Activated CD4-positive, alpha-beta memory T cell treated with anti-CD3 and anti-CD28 coated beads, Interleukin-2, amount 10 ng/mL, durations not matched to agents 7 days and 5 days (primary cell): ENCODE measurements around the gene NTSR1. TPM values are rescaled to one million over a fixed set of nuclear protein-coding genes. Genes with fewer than 3 reads are reported as not detected.

Experiments used
- CTCF ChIA-PET: fragments of 350-600 bp; sonication (Branson Sonifier 250); formaldehyde crosslinking; loops from one replicate; lab custom pipeline; 2021; ENCODE audit warnings: antibody characterized with exemption, inconsistent platforms; lab: Charles Lee
- POLR2A ChIA-PET: fragments of 350-600 bp; sonication (Branson Sonifier 250); formaldehyde crosslinking; loops from one replicate; lab custom pipeline; 2021; ENCODE audit warnings: antibody characterized with exemption; lab: Charles Lee
- DNase-seq: peaks from one replicate; pipeline ENCODE4 v3.0.0-alpha.2; 2020
- H3K27ac Mint-ChIP-seq: one replicate; pipeline ENCODE4 v1.8.0; 2021; ENCODE audit warnings: mild to moderate bottlenecking, mixed read lengths
- H3K27me3 Mint-ChIP-seq: one replicate; pipeline ENCODE4 v1.8.0; 2021; ENCODE audit warnings: mixed read lengths
- H3K36me3 Mint-ChIP-seq: one replicate; pipeline ENCODE4 v1.8.0; 2021; ENCODE audit warnings: low read depth, mixed read lengths
- H3K4me1 Mint-ChIP-seq: one replicate; pipeline ENCODE4 v1.8.0; 2021; ENCODE audit warnings: mixed read lengths
- H3K4me3 Mint-ChIP-seq: one replicate; pipeline ENCODE4 v1.8.0; 2021; ENCODE audit warnings: mild to moderate bottlenecking, mixed read lengths
- H3K9me3 Mint-ChIP-seq: one replicate; pipeline ENCODE4 v1.8.0; 2021; ENCODE audit warnings: mixed read lengths
- total RNA-seq, 2 experiments: library from RNA; stranded (reverse); gene quantifications; one replicate each; pipeline ENCODE4 v1.2.3, GENCODE V29; 2021

Gene NTSR1
- total RNA-seq, 2 experiments from 2014 or later, result not detected

- Mint-ChIP-seq H3K4me1 (peaks cover 43% of the 10 kb centered on the region), H3K4me3 (no peak overlapping the region), H3K36me3 (no peaks in the 10 kb centered on the region), H3K9me3 (peaks cover 5% of the 10 kb centered on the region), H3K27ac (no peak overlapping the region), H3K27me3 (peaks cover 4% of the 10 kb centered on the region)
- no peak for DNase-seq
- POLR2A ChIA-PET, result interaction anchor here (0.9 to 1.9 kb wide), 2 partner anchors 21 to 33 kb away, joined by 3 to 6 read pairs; no protein-coding TSS in a partner anchor
- CTCF ChIA-PET, result interaction anchor here (2.3 kb wide), 1 partner anchor 274 kb away, joined by 6 read pairs; no protein-coding TSS in a partner anchor
Observed at GRCh38 chr20:62772990-62773844, 64.6 kb downstream of the NTSR1 start.

- Mint-ChIP-seq H3K9me3 (peaks cover 5% of the 10 kb centered on the region), H3K36me3 (no peaks in the 10 kb centered on the region), H3K27ac (no peak overlapping the region), H3K27me3 (peaks cover 4% of the 10 kb centered on the region), H3K4me3 (no peak overlapping the region), H3K4me1 (peaks cover 48% of the 10 kb centered on the region)
- ChIA-PET POLR2A (interaction anchor here (1.9 kb wide), 1 partner anchor 34 kb away, joined by 6 read pairs; no protein-coding TSS in a partner anchor), CTCF (interaction anchor here (2.3 kb wide), 1 partner anchor 274 kb away, joined by 6 read pairs; no protein-coding TSS in a partner anchor)
- DNase-seq, result no peak
Observed at GRCh38 chr20:62773845-62774714, 65.4 kb downstream of the NTSR1 start.

- Mint-ChIP-seq H3K27ac (no peak overlapping the region), H3K9me3 (peaks cover 5% of the 10 kb centered on the region), H3K27me3 (peaks cover 4% of the 10 kb centered on the region), H3K4me3 (no peak overlapping the region), H3K36me3 (no peaks in the 10 kb centered on the region), H3K4me1 (peaks cover 48% of the 10 kb centered on the region)
- no peak for DNase-seq
- CTCF ChIA-PET, result interaction anchor here (2.3 kb wide), 1 partner anchor 275 kb away, joined by 6 read pairs; no protein-coding TSS in a partner anchor
- POLR2A ChIA-PET, result interaction anchor here (2.3 kb wide), 1 partner anchor 34 kb away, joined by 7 read pairs; no protein-coding TSS in a partner anchor
Observed at GRCh38 chr20:62774762-62775161, 66.1 kb downstream of the NTSR1 start.

- ChIA-PET POLR2A (interaction anchor here (2.3 kb wide), 1 partner anchor 35 kb away, joined by 7 read pairs; no protein-coding TSS in a partner anchor), CTCF (interaction anchor here (2.3 kb wide), 1 partner anchor 276 kb away, joined by 6 read pairs; no protein-coding TSS in a partner anchor)
- peaks cover 48% of the 10 kb centered on the region for H3K4me1 Mint-ChIP-seq
- DNase-seq, result no peak
- H3K36me3 Mint-ChIP-seq, result no peaks in the 10 kb centered on the region
- peaks cover 5% of the 10 kb centered on the region for H3K9me3 Mint-ChIP-seq
- no peak overlapping the region for H3K27ac Mint-ChIP-seq
- H3K4me3 Mint-ChIP-seq, result no peak overlapping the region
- peaks cover 4% of the 10 kb centered on the region for H3K27me3 Mint-ChIP-seq
Observed at GRCh38 chr20:62775206-62775605, 66.6 kb downstream of the NTSR1 start.

GRCh38 chr20:62776035-62776691 lies 67.5 kb downstream of the NTSR1 start:
- Mint-ChIP-seq H3K9me3 (peaks cover 5% of the 10 kb centered on the region), H3K36me3 (no peaks in the 10 kb centered on the region), H3K4me3 (peak overlapping the region; percentile 47), H3K27me3 (peaks cover 4% of the 10 kb centered on the region), H3K27ac (peak overlapping the region; percentile 88), H3K4me1 (peaks cover 48% of the 10 kb centered on the region)
- no peak for DNase-seq
- CTCF ChIA-PET, result no interaction called here
- POLR2A ChIA-PET, result interaction anchor here (1.1 to 2.3 kb wide), 2 partner anchors 18 to 36 kb away, joined by 3 to 7 read pairs; no protein-coding TSS in a partner anchor

GRCh38 chr20:62776692-62777527 lies 68.3 kb downstream of the NTSR1 start:
- Mint-ChIP-seq H3K9me3 (peaks cover 5% of the 10 kb centered on the region), H3K4me1 (peaks cover 48% of the 10 kb centered on the region), H3K27ac (peak overlapping the region; percentile 88), H3K4me3 (peak overlapping the region; percentile 47), H3K36me3 (no peaks in the 10 kb centered on the region), H3K27me3 (peaks cover 4% of the 10 kb centered on the region)
- ChIA-PET CTCF (no interaction called here), POLR2A (interaction anchor here (1.1 to 2.3 kb wide), 2 partner anchors 17 to 36 kb away, joined by 3 to 7 read pairs; no protein-coding TSS in a partner anchor)
- peak; percentile 82 for DNase-seq

- no peak for DNase-seq
- Mint-ChIP-seq H3K27ac (peak overlapping the region; percentile 76), H3K9me3 (peaks cover 5% of the 10 kb centered on the region), H3K4me3 (no peak overlapping the region), H3K36me3 (no peaks in the 10 kb centered on the region), H3K4me1 (peaks cover 48% of the 10 kb centered on the region), H3K27me3 (peaks cover 4% of the 10 kb centered on the region)
- POLR2A ChIA-PET, result no interaction called here
- CTCF ChIA-PET, result no interaction called here
Observed at GRCh38 chr20:62777528-62777830, 68.8 kb downstream of the NTSR1 start.

GRCh38 chr20:62778058-62778457 lies 69.4 kb downstream of the NTSR1 start:
- no peak overlapping the region for H3K4me3 Mint-ChIP-seq
- no peak for DNase-seq
- peak overlapping the region; percentile 23 for H3K27ac Mint-ChIP-seq
- H3K4me1 Mint-ChIP-seq, result peaks cover 48% of the 10 kb centered on the region
- no peaks in the 10 kb centered on the region for H3K36me3 Mint-ChIP-seq
- CTCF ChIA-PET, result no interaction called here
- H3K27me3 Mint-ChIP-seq, result peaks cover 4% of the 10 kb centered on the region
- H3K9me3 Mint-ChIP-seq, result peaks cover 5% of the 10 kb centered on the region
- POLR2A ChIA-PET, result no interaction called here

- Mint-ChIP-seq H3K4me3 (no peak overlapping the region), H3K36me3 (no peaks in the 10 kb centered on the region), H3K27ac (peak overlapping the region; percentile 23), H3K27me3 (peaks cover 4% of the 10 kb centered on the region), H3K9me3 (peaks cover 5% of the 10 kb centered on the region), H3K4me1 (peaks cover 44% of the 10 kb centered on the region)
- ChIA-PET POLR2A (interaction anchor here (1.2 to 1.3 kb wide), 2 partner anchors 15 to 38 kb away, joined by 4 to 5 read pairs; no protein-coding TSS in a partner anchor), CTCF (no interaction called here)
- DNase-seq, result no peak
Observed at GRCh38 chr20:62778601-62779416, 70.2 kb downstream of the NTSR1 start.

DNA sequence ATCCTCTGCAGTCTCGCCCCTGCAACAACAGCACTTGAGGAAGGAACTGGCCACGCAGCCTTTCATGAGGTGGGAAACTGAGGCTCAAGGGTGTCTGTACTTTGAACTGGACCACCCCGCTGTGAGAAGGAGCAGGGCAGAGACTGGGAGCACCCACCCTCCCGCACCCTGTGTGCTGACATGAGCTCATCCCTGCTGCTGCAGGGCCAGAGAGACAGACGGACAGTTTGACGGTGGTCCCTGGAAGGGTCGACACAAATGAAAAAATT lies 70.7 kb downstream of the NTSR1 start:
- no peaks in the 10 kb centered on the region for H3K27me3 Mint-ChIP-seq
- ChIA-PET CTCF (no interaction called here), POLR2A (interaction anchor here (1.2 to 1.3 kb wide), 2 partner anchors 15 to 39 kb away, joined by 4 to 5 read pairs; no protein-coding TSS in a partner anchor)

GRCh38 chr20:62780204-62780603 lies 71.6 kb downstream of the NTSR1 start:
- POLR2A ChIA-PET, result no interaction called here
- CTCF ChIA-PET, result interaction anchor here (0.9 kb wide), 1 partner anchor 11 kb away, joined by 4 read pairs; no protein-coding TSS in a partner anchor

More for the DNA sequence above, 70.7 kb downstream of the NTSR1 start:
- Mint-ChIP-seq H3K9me3 (peaks cover 5% of the 10 kb centered on the region), H3K36me3 (no peaks in the 10 kb centered on the region), H3K4me3 (no peak overlapping the region), H3K4me1 (peaks cover 40% of the 10 kb centered on the region), H3K27ac (no peak overlapping the region)
- no peak for DNase-seq

More at GRCh38 chr20:62780204-62780603, 71.6 kb downstream of the NTSR1 start:
- no peaks in the 10 kb centered on the region for H3K36me3 Mint-ChIP-seq
- no peak overlapping the region for H3K4me3 Mint-ChIP-seq
- no peaks in the 10 kb centered on the region for H3K27me3 Mint-ChIP-seq
- H3K4me1 Mint-ChIP-seq, result peaks cover 32% of the 10 kb centered on the region
- DNase-seq, result no peak
- peaks cover 5% of the 10 kb centered on the region for H3K9me3 Mint-ChIP-seq
- H3K27ac Mint-ChIP-seq, result no peak overlapping the region
